Neuron (in vitro differentiated cells): Measurements from ENCODE around the gene EEFSEC.

ENCODE experiments used
- H2AFZ ChIP-seq: one replicate; pipeline ENCODE4 v1.6.1; 2013; ENCODE audit warnings: low read depth, mild to moderate bottlenecking, inconsistent platforms, low read length, moderate library complexity
- H3K27me3 ChIP-seq: one replicate; pipeline ENCODE4 v1.6.1; 2013; ENCODE audit warnings: low read length; ENCODE audit not compliant: insufficient read depth
- H3K36me3 ChIP-seq: one replicate; pipeline ENCODE4 v1.6.1; 2013; ENCODE audit warnings: low read length; ENCODE audit not compliant: insufficient read depth
- H3K4me1 ChIP-seq: one replicate; pipeline ENCODE4 v1.6.1; 2013; ENCODE audit warnings: low read length; ENCODE audit not compliant: insufficient read depth
- H3K4me3 ChIP-seq: 2 replicates; pipeline ENCODE4 v1.5.1; 2013; ENCODE audit warnings: mild to moderate bottlenecking, low read length, moderate library complexity
- H3K9me3 ChIP-seq: one replicate; pipeline ENCODE4 v1.6.1; 2013; ENCODE audit warnings: low read length

EEFSEC gene

GRCh38 chr3:128180913-128181312 lies 27.6 kb downstream of the EEFSEC start:
- Histone ChIP-seq H3K4me3 (no peak overlapping the region), H3K4me1 (peaks cover 7% of the 10 kb centered on the region), H3K36me3 (no peaks in the 10 kb centered on the region), H3K27me3 (no peaks in the 10 kb centered on the region), H2AFZ (no peak overlapping the region), H3K9me3 (no peaks in the 10 kb centered on the region)

DNA sequence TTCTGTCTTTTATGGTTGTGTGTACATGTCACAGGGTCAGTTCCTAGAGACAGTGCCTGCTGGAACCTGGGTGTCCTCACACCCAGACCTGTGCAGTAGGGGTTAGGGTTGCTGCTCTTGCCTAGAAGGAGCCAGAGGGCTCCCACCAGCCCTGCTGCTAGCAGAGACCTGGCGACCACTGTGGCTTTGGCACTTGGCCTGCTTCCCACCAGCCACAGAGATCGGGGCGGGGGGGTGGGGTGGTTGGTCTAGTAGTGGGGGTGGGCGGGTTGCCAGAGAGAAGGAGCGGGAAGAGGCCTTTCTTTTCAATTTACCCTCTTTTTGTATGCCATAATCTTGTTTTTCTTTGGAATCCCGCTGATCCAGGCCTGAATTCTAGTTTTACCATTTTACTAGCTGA lies 29.4 kb downstream of the EEFSEC start:
- Histone ChIP-seq H2AFZ (no peak overlapping the region), H3K9me3 (no peaks in the 10 kb centered on the region), H3K36me3 (no peaks in the 10 kb centered on the region), H3K4me3 (no peak overlapping the region), H3K27me3 (no peaks in the 10 kb centered on the region), H3K4me1 (peaks cover 7% of the 10 kb centered on the region)

DNA sequence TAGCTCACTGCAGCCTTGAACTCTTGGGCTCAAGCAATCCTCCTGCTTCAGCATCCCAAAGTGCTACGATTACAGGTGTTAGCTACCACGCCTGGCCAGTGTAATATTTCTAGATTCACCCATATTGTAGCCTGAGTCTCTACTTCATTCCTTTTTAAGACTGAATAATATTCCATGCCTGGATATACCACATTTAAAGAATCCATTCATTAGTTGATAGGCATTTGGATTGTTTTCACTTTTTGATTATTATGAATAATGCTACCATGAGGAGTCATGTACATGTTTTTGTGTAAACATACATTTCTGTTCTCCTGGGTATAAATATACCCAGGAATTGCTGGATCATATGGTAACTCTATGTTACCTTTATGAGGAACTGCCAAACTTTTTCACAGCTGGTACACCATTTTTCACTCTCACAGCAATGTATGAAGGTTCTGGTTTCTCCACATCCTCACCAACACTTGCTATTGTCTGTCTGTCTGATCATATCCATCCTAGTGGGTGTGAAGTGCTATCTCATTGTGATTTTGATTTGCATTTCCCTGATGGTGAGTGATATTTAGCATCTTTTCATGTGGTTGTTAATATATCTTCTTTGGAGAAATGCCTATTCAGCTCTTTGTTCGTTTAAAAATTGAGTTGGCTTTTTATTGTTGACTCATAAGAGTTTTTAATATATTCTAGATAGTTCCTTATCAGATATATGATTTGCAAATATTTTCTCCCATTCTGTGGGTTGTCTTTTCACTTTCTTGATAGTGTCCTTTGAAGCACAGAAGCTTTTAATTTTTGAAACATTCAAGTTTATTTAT lies 32.6 kb downstream of the EEFSEC start:
- H2AFZ ChIP-seq = no peak overlapping the region
- no peak overlapping the region for H3K4me3 ChIP-seq
- H3K9me3 ChIP-seq = no peaks in the 10 kb centered on the region
- H3K36me3 ChIP-seq = no peaks in the 10 kb centered on the region
- no peaks in the 10 kb centered on the region for H3K27me3 ChIP-seq
- no peaks in the 10 kb centered on the region for H3K4me1 ChIP-seq

- Histone ChIP-seq H3K9me3 (no peaks in the 10 kb centered on the region), H3K4me3 (no peak overlapping the region), H3K4me1 (no peaks in the 10 kb centered on the region), H3K27me3 (no peaks in the 10 kb centered on the region), H3K36me3 (no peaks in the 10 kb centered on the region), H2AFZ (no peak overlapping the region)
Observed at GRCh38 chr3:128187495-128187894, 34.2 kb downstream of the EEFSEC start.

- no peak overlapping the region for H3K4me3 ChIP-seq
- H3K4me1 ChIP-seq = no peaks in the 10 kb centered on the region
- H2AFZ ChIP-seq = no peak overlapping the region
- H3K9me3 ChIP-seq = no peaks in the 10 kb centered on the region
- no peaks in the 10 kb centered on the region for H3K27me3 ChIP-seq
- no peaks in the 10 kb centered on the region for H3K36me3 ChIP-seq
Observed at GRCh38 chr3:128188326-128188725, 35.0 kb downstream of the EEFSEC start.

DNA sequence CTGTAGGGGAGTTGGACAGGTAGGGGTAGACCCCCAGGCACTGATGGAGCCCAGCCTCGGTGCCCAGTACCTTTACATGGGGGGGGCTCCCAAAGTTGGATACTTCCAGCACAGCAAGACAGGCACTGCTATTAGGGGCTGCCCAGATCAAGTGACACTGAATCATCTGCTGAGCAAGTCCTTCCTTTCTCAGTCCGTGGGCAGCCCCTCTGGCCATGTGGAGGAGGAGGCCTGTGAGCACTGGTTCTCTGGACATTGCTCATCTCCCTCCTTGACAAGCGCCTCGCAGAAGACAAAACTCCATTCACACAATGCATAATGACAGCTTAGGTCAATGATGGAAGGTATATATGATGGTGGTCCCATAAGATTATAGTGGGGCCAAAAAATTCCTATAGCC lies 35.7 kb downstream of the EEFSEC start:
- Histone ChIP-seq H3K27me3 (no peaks in the 10 kb centered on the region), H3K4me1 (no peaks in the 10 kb centered on the region)

GRCh38 chr3:128190501-128190900 lies 37.2 kb downstream of the EEFSEC start:
- no peak overlapping the region for H2AFZ ChIP-seq
- H3K4me1 ChIP-seq = peaks cover 15% of the 10 kb centered on the region
- H3K36me3 ChIP-seq = no peaks in the 10 kb centered on the region
- no peak overlapping the region for H3K4me3 ChIP-seq
- H3K9me3 ChIP-seq = no peaks in the 10 kb centered on the region
- H3K27me3 ChIP-seq = no peaks in the 10 kb centered on the region

More for the DNA sequence above, 35.7 kb downstream of the EEFSEC start:
- no peaks in the 10 kb centered on the region for H3K9me3 ChIP-seq
- H2AFZ ChIP-seq = no peak overlapping the region
- no peak overlapping the region for H3K4me3 ChIP-seq
- no peaks in the 10 kb centered on the region for H3K36me3 ChIP-seq

DNA sequence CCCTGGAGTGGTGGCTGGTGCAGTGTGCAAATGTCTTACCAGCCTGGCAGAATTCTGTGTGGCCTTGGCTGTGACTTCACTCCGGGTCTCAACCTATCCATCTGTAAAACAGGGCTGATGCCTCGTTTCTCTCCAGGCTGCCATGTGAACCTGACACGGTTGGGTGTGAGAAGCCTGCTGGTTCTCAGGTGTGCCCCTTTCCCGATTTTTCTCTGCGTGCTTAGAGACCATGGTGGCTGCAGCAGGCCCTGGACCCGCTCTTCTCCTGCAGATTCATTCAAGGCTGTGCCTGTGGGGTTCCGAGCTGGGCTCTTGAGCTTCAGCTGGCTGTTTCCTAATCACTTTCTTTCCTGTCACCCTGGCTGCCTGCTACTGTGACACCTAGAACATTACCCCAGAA lies 38.9 kb downstream of the EEFSEC start:
- no peaks in the 10 kb centered on the region for H3K36me3 ChIP-seq
- no peaks in the 10 kb centered on the region for H3K9me3 ChIP-seq
- H2AFZ ChIP-seq = no peak overlapping the region
- no peak overlapping the region for H3K4me3 ChIP-seq
- H3K27me3 ChIP-seq = no peaks in the 10 kb centered on the region
- peaks cover 28% of the 10 kb centered on the region for H3K4me1 ChIP-seq

- H3K9me3 ChIP-seq = no peaks in the 10 kb centered on the region
- no peak overlapping the region for H2AFZ ChIP-seq
- no peaks in the 10 kb centered on the region for H3K36me3 ChIP-seq
- H3K4me3 ChIP-seq = no peak overlapping the region
- H3K4me1 ChIP-seq = peaks cover 38% of the 10 kb centered on the region
- H3K27me3 ChIP-seq = no peaks in the 10 kb centered on the region
Observed at GRCh38 chr3:128193168-128193567, 39.9 kb downstream of the EEFSEC start.

GRCh38 chr3:128194843-128195242 lies 41.6 kb downstream of the EEFSEC start:
- peaks cover 45% of the 10 kb centered on the region for H3K4me1 ChIP-seq
- H3K9me3 ChIP-seq = no peaks in the 10 kb centered on the region
- H3K36me3 ChIP-seq = no peaks in the 10 kb centered on the region
- H2AFZ ChIP-seq = no peak overlapping the region
- H3K27me3 ChIP-seq = no peaks in the 10 kb centered on the region
- no peak overlapping the region for H3K4me3 ChIP-seq

- Histone ChIP-seq H2AFZ (no peak overlapping the region), H3K27me3 (no peaks in the 10 kb centered on the region), H3K36me3 (no peaks in the 10 kb centered on the region), H3K4me3 (no peak overlapping the region), H3K9me3 (no peaks in the 10 kb centered on the region), H3K4me1 (peaks cover 45% of the 10 kb centered on the region)
Observed at GRCh38 chr3:128195369-128195768, 42.1 kb downstream of the EEFSEC start.

DNA sequence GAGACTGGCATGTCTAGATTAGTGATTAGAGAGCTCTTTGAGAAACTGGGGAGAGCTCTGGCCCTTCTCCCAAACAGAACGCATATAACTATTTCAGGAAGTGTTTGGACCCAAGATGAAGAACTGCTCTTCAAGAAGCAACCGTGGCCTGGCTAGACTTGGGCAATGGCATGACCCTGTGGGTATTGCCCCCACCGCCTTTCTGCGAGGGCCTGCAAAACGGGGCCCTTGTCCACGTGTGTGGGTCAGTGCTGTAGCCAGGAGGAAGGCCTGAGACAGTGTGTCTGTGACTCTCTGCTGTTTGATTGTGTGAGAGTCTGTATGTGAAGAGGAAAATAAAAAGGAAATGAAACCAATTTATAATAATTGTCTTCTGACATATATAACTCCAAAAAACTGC lies 42.5 kb downstream of the EEFSEC start:
- Histone ChIP-seq H2AFZ (no peak overlapping the region), H3K36me3 (no peaks in the 10 kb centered on the region), H3K4me3 (no peak overlapping the region), H3K27me3 (no peaks in the 10 kb centered on the region), H3K9me3 (no peaks in the 10 kb centered on the region), H3K4me1 (peaks cover 45% of the 10 kb centered on the region)

GRCh38 chr3:128196647-128197046 lies 43.4 kb downstream of the EEFSEC start:
- Histone ChIP-seq H3K4me1 (peaks cover 45% of the 10 kb centered on the region), H2AFZ (no peak overlapping the region), H3K9me3 (no peaks in the 10 kb centered on the region), H3K27me3 (no peaks in the 10 kb centered on the region), H3K36me3 (no peaks in the 10 kb centered on the region), H3K4me3 (no peak overlapping the region)

GRCh38 chr3:128197855-128198254 lies 44.6 kb downstream of the EEFSEC start:
- no peaks in the 10 kb centered on the region for H3K9me3 ChIP-seq

More at GRCh38 chr3:128197855-128198254, 44.6 kb downstream of the EEFSEC start:
- Histone ChIP-seq H2AFZ (no peak overlapping the region), H3K27me3 (no peaks in the 10 kb centered on the region), H3K4me1 (peaks cover 45% of the 10 kb centered on the region), H3K4me3 (no peak overlapping the region), H3K36me3 (no peaks in the 10 kb centered on the region)
